ENCODE results near the gene NEK1. TPM values are rescaled to one million over a fixed set of nuclear protein-coding genes. Genes with fewer than 3 reads are reported as not detected.

The NEK1 gene
- total RNA-seq, 1 donor from 2014 or later: 14.7 TPM

DNA sequence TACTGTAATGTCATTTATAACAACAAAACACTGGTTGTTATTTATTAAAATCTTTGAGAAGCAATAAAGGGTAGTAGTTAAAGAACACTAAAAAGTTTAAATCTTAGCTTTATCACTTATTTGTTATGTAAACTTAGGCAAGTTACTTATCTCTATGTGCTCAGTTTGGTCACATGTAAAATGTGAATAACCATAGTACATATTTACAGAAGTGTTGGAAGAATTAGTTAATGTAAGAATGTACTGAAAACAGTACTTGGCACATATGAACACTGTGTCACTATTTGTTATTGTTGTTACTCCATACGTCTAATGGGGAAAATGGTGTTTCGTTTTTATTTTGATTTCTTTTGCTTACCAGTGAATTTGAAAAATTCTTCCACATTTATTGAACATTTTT lies 9.1 kb downstream of the NEK1 start:
- Histone ChIP-seq H3K4me1 (peaks cover 15% of the 10 kb centered on the region), H3K36me3 (peaks cover 0 to 26% of the 10 kb centered on the region in 2 donors), H3K9me3 (no peaks in the 10 kb centered on the region), H3K27ac (no peak overlapping the region), H3K27me3 (no peaks in the 10 kb centered on the region), H3K4me3 (no peak overlapping the region)
- no peak for DNase-seq (ENCODE audit: extremely low spot score in 2 of 2)
- intact Hi-C loops (cut with DNase I): no loop called here
- TF ChIP-seq POLR2A (IDR thresholded peaks at IDR 0.05): no peak

DNA sequence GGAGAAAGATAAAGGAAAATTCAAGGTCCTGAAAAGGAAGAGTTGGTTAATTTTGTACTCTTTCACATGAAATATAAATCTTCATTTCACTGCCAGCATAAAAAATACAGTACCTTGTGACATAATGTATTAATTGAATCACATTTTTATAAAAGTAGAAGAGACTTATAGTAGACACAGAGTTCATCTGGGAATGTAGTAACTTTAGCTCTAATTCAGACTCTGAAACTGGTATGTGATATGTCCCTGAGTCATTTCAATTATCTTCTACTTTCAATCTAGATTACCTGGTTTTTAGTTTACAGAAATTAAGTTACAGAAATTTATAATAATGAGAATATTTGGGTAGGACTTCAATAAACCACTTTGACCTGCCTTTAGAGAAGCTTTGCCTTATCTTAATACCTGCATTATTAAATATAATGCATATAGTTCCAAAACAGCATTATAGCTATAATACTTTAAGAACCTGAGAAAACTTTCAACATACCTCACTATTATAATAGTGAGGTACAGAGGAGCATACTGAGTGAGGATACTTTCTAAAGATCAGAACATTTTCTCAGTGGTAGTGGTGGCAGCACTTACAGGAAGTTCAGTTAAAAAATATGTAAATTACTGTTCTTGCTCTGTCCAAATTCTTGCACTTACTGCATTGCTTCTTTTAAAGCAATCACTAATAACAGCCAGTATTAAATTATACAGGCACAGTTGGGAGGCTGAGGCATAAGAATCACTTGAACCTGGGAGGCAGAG lies 11.2 kb downstream of the NEK1 start:
- Histone ChIP-seq H3K9me3 (no peaks in the 10 kb centered on the region), H3K4me1 (peaks cover 15% of the 10 kb centered on the region), H3K4me3 (no peak overlapping the region), H3K36me3 (peaks cover 0 to 23% of the 10 kb centered on the region in 2 donors), H3K27ac (no peak overlapping the region), H3K27me3 (no peaks in the 10 kb centered on the region)
- TF ChIP-seq POLR2AphosphoS5 (IDR thresholded peaks at IDR 0.05; ENCODE audit: insufficient read depth in 1 of 2, low read depth in 1 of 2) (no peak), POLR2A (IDR thresholded peaks at IDR 0.05) (no peak)
- TF ChIP-seq, protein P1, sequence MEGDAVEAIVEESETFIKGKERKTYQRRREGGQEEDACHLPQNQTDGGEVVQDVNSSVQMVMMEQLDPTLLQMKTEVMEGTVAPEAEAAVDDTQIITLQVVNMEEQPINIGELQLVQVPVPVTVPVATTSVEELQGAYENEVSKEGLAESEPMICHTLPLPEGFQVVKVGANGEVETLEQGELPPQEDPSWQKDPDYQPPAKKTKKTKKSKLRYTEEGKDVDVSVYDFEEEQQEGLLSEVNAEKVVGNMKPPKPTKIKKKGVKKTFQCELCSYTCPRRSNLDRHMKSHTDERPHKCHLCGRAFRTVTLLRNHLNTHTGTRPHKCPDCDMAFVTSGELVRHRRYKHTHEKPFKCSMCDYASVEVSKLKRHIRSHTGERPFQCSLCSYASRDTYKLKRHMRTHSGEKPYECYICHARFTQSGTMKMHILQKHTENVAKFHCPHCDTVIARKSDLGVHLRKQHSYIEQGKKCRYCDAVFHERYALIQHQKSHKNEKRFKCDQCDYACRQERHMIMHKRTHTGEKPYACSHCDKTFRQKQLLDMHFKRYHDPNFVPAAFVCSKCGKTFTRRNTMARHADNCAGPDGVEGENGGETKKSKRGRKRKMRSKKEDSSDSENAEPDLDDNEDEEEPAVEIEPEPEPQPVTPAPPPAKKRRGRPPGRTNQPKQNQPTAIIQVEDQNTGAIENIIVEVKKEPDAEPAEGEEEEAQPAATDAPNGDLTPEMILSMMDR (IDR thresholded peaks at IDR 0.05): no peak
- DNase-seq (ENCODE audit: extremely low spot score in 2 of 2): no peak
- intact Hi-C loops (cut with DNase I): no loop called here

DNA sequence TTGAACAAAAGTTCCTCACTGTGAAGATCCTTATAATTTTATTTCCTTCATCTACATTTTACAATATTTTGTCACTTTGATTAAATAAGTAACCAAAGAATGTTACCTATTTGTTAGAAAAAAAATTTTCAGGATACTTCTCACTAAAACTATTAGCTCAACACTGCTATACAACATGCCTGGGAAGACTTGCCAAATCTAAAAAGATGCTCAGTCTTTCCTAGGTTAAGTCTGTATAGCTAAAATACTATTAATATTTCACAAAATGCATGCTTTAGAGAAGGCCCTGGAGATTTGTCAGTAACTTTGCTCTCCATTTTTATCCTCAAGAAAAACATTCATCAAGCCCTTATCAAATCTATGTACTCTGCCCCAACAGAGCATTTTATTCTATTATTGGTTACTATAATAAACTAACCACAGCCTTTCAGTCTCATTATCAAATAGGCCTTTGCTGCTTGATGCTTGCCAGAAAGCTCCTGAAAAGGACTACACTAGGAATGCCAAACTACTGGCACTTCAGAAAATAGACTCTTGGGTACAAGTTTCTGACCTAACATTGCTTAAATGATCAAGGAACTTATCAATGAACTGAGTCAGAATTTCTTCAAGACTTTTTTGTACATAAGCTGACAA lies 17.7 kb downstream of the NEK1 start:
- TF ChIP-seq POLR2A (IDR thresholded peaks at IDR 0.05): no peak
- no peak for TF ChIP-seq POLR2AphosphoS5 (IDR thresholded peaks at IDR 0.05; ENCODE audit: insufficient read depth in 1 of 2, low read depth in 1 of 2)
- TF ChIP-seq, protein P1 (IDR thresholded peaks at IDR 0.05): no peak
- H3K9me3 ChIP-seq: no peaks in the 10 kb centered on the region
- intact Hi-C loops (cut with DNase I): no loop called here
- H3K4me3 ChIP-seq: no peak overlapping the region
- peaks cover 0 to 10% of the 10 kb centered on the region in 2 donors for H3K36me3 ChIP-seq
- no peaks in the 10 kb centered on the region for H3K27me3 ChIP-seq
- DNase-seq (ENCODE audit: extremely low spot score in 2 of 2): no peak
- no peak overlapping the region for H3K27ac ChIP-seq
- no peaks in the 10 kb centered on the region for H3K4me1 ChIP-seq

DNA sequence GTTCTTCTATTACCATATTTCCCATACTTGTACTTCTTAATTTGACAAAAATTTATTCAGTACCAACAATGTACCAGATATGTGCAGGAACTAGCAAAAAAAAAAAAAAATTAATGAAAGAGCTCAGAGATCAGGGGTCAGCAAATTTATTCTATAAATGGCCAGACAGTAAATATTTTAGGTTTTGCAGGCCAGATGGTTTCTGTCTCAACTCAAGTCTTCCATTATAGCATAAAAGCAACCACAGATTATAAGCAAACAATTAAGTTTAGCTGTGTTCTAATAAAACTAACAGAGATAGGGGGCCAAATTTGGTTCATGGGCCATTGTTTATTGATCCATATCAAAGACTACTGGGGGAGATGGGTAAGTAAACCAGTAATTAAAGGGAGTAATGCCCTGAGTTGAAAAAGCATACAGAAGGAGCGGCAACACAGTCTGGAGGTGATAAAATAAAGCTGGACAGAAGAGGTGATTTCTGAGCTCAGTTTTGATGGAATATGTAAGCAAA lies 19.3 kb downstream of the NEK1 start:
- TF ChIP-seq POLR2A (IDR thresholded peaks at IDR 0.05) (no peak), POLR2AphosphoS5 (IDR thresholded peaks at IDR 0.05; ENCODE audit: insufficient read depth in 1 of 2, low read depth in 1 of 2) (no peak)
- TF ChIP-seq, protein P1 (IDR thresholded peaks at IDR 0.05): no peak
- Histone ChIP-seq H3K27ac (no peak overlapping the region), H3K36me3 (peaks cover 0 to 16% of the 10 kb centered on the region in 2 donors), H3K9me3 (no peaks in the 10 kb centered on the region), H3K4me3 (no peak overlapping the region), H3K27me3 (no peaks in the 10 kb centered on the region), H3K4me1 (no peaks in the 10 kb centered on the region)
- no peak for DNase-seq (ENCODE audit: extremely low spot score in 2 of 2)
- intact Hi-C loops (cut with DNase I): no loop called here

DNA sequence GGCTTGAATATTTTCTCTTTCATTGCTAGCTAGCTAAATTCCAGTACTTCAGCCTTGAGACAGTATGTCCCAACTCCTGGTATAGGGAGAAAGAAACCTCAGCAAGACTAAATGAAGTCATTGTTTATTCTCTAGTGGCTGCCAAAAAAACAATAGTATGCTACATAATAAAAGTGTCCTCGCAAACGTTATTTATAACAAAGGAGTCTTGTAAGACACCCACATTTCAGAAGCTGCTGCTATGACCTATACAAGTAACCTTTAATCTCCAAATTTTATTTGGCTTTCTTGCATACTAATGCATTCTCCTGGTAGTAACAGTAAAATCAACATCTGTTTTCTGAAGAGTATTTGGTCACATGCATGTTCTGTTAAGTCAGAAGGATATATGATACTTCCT lies 28.8 kb downstream of the NEK1 start:
- TF ChIP-seq, protein P1 (IDR thresholded peaks at IDR 0.05): no peak
- TF ChIP-seq POLR2AphosphoS5 (IDR thresholded peaks at IDR 0.05; ENCODE audit: insufficient read depth in 1 of 2, low read depth in 1 of 2): no peak
- TF ChIP-seq POLR2A (IDR thresholded peaks at IDR 0.05): no peak
- Histone ChIP-seq H3K4me1 (no peaks in the 10 kb centered on the region), H3K4me3 (no peak overlapping the region), H3K27me3 (no peaks in the 10 kb centered on the region), H3K36me3 (peaks cover 0 to 24% of the 10 kb centered on the region in 2 donors), H3K9me3 (no peaks in the 10 kb centered on the region), H3K27ac (no peak overlapping the region)
- DNase-seq (ENCODE audit: extremely low spot score in 2 of 2): no peak
- intact Hi-C loops (cut with DNase I): no loop called here
